TTC549 (cell line): ENCODE data around the gene ATF2.

Experiments used
- FAIRE-seq: peaks from 2 replicates; lab custom pipeline; 2012; peaks lifted over from hg19 to GRCh38; lab: Jason Lieb, UNC

Gene ATF2

DNA sequence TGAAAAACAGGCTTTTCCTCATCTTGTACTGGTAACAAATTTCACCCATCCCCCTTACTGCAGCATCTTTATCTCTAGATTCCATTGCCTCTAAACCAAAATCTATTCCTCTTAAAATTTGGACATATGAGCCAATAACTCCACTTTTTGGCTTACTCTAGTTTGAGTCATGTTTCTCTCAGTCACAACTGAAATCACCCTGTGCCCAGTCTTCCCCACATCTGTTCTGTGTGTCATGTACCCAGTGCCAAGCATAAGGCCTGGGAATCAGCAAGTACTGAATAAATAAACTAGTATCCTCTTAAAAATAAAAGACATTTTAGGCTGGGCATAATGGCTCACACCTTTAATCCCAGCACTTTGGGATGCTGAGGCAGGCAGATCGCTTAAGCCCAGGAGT lies 142.1 kb downstream of the ATF2 start:
- no peak for FAIRE-seq

DNA sequence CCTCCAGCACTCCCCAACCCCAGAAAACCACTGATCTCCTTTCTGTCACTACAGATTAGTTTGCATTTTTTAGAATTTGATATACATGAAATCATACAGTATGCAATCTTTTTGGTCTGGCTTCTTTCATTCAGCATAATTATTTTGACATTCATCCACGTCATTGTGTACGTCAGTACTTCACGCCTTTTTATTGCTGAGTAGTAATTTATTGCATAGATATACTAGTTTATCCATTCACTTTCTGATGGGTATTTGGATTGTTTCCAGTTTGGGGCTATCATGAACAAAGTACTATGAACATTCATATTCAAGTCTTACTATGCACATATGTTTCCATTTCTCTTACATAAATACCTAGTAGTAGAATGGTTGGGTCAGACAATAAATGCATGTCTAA lies 142.8 kb downstream of the ATF2 start:
- no peak for FAIRE-seq

DNA sequence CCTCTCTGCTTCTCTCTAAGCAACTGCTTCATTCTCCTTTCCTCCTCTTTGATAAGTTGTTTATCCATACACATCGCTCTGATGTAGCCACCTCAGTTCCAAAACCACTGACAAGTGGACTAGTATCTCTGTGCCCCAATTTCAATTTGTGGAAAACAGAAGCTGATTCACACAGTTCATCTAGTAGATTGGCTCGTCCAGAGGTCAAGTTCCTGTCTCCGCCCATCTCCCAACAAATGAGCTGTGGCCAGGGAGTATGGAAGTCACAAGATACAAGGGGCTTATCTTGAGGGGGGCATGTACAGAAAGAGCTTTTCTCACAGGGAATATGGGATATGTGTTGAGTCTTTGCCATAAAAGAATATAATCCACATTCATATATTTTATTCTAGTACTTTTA lies 145.1 kb downstream of the ATF2 start:
- FAIRE-seq = no peak
